ENCODE results near the gene CYBC1.

Gene CYBC1

DNA sequence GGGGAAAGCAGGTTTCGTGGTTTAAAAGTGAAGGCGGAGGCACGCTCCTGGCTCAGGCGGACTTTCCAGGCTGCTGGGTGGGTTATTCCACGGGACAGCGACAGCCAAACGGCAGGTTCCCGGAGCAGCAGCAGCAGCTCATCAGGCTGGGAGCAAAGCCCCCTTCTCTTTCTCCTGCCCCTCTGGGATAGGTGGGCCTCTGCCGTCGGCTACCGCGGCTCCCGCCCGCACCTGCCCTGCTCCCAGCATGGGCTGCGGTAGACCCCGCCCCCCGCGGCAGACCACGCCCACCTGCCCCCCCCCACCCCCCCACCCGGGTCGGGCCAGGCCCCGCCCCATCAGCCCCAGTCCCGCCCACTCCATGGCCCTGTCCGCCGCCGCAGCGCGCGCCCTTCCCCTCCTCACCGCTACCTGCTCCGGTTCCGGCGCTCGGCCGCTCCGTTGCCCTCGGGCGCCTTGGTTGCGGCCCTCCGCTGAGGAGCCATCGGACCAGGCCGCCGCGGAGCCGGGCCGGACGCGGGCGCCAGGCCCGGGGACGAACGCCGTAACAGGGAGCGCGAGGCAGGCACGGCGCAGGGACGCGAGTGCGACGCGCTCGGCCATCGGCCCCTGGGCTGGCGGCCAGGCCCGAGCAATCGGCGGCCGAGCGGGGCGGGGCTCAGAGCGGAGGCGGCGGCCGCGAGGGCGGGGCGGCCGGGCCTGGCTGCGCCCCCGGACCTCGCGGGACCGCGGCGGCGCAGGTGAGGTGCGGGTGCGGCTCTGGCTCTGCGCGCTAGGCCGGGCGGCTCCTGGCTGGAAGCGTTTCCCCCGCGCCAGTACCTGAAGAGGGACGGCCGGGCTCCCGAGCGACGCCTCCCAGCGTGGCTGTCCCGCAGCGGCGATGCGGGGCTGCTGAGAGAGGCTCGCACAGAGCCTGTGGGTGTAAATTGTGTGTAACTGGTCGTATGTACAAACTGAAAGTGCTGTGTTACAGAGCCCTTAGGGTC lies 32.3 kb downstream of the CYBC1 start, which contains the start of the genes HEXD and OGFOD3 (continued):
- no peak for TF ChIP-seq OVOL3 (tag by site-specific recombination; IDR thresholded peaks at IDR 0.05)
- TF ChIP-seq ZNF777 (tag by site-specific recombination; IDR thresholded peaks at IDR 0.05; ENCODE audit: borderline replicate concordance): no peak
- no peak for TF ChIP-seq ZEB2 (tag by site-specific recombination; IDR thresholded peaks at IDR 0.05)
- TF ChIP-seq ZNF335 (tag by site-specific recombination; conservative IDR thresholded peaks at IDR 0.05): peak; percentile 5
- no peak for TF ChIP-seq SP7 (tag by site-specific recombination; IDR thresholded peaks at IDR 0.05)
- TF ChIP-seq YY2 (tag by site-specific recombination; IDR thresholded peaks at IDR 0.05): peak; percentile 32; the same call in 1 of the 2 replicates
- TF ChIP-seq, protein P1, sequence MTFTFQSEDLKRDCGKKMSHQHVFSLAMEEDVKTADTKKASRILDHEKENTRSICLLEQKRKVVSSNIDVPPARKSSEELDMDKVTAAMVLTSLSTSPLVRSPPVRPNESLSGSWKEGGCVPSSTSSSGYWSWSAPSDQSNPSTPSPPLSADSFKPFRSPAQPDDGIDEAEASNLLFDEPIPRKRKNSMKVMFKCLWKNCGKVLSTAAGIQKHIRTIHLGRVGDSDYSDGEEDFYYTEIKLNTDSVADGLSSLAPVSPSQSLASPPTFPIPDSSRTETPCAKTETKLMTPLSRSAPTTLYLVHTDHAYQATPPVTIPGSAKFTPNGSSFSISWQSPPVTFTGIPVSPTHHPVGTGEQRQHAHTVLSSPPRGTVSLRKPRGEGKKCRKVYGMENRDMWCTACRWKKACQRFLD (tag by site-specific recombination; IDR thresholded peaks at IDR 0.05): no peak
- peak; percentile 10 for TF ChIP-seq ZNF510 (tag by site-specific recombination; IDR thresholded peaks at IDR 0.05; ENCODE audit: insufficient replicate concordance)
- TF ChIP-seq, protein P2, sequence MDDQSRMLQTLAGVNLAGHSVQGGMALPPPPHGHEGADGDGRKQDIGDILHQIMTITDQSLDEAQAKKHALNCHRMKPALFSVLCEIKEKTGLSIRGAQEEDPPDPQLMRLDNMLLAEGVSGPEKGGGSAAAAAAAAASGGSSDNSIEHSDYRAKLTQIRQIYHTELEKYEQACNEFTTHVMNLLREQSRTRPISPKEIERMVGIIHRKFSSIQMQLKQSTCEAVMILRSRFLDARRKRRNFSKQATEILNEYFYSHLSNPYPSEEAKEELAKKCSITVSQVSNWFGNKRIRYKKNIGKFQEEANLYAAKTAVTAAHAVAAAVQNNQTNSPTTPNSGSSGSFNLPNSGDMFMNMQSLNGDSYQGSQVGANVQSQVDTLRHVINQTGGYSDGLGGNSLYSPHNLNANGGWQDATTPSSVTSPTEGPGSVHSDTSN (CRISPR knock-in tag; IDR thresholded peaks at IDR 0.05): peak; percentile 95
- TF ChIP-seq ZSCAN30 (tag by site-specific recombination; IDR thresholded peaks at IDR 0.05): peak; percentile 92
- no peak for TF ChIP-seq ZNF354C (tag by site-specific recombination; IDR thresholded peaks at IDR 0.05; ENCODE audit: borderline replicate concordance, low read depth)

DNA sequence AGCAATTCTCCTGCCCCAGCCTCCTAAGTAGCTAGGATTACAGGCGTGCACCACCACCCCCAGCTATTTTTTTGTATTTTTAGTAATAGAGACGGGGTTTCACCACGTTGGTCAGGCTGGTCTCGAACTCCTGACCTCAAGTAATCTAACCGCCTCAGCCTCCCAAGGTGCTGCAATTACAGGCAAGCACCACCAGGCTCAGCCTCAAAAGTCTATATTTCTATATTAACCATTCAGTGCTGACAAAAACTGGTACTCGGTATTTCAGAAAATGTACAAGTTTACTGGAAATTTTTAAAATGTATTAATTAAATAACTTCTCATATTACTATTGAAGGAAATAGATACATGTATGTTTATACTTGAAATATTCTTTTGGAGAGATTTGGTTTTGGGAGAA lies 33.8 kb downstream of the CYBC1 start:
- Histone ChIP-seq H3K9me3 (ENCODE audit: control insufficient read depth, insufficient read depth, low read depth, low read length) (no peaks in the 10 kb centered on the region), H3K4me1 (ENCODE audit: control insufficient read depth, insufficient read depth, low read length) (peaks cover 12% of the 10 kb centered on the region), H3K27ac (ENCODE audit: extremely low read depth, low read depth, low read length) (no peak overlapping the region), H3K4me3 (ENCODE audit: low read depth, low read length) (no peak overlapping the region), H3K36me3 (ENCODE audit: control insufficient read depth in 2 of 2, insufficient read depth in 1 of 2, low read length in 2 of 2) (peaks cover 13 to 31% of the 10 kb centered on the region in 2 experiments)
- TF ChIP-seq ZNF670 (tag by site-specific recombination; IDR thresholded peaks at IDR 0.05; ENCODE audit: low read depth): no peak
- TF ChIP-seq GLI4 (tag by site-specific recombination; IDR thresholded peaks at IDR 0.05): no peak
- TF ChIP-seq ZNF544 (tag by site-specific recombination; IDR thresholded peaks at IDR 0.05): no peak
- no peak for TF ChIP-seq ZFP41 (tag by site-specific recombination; IDR thresholded peaks at IDR 0.05; ENCODE audit: borderline replicate concordance)
- TF ChIP-seq ZBTB20 (tag by site-specific recombination; IDR thresholded peaks at IDR 0.05): no peak
- TF ChIP-seq YY1 (tag by site-specific recombination; IDR thresholded peaks at IDR 0.05): no peak
- no peak for TF ChIP-seq KLF16 (tag by site-specific recombination; IDR thresholded peaks at IDR 0.05)
- TF ChIP-seq, protein P3, sequence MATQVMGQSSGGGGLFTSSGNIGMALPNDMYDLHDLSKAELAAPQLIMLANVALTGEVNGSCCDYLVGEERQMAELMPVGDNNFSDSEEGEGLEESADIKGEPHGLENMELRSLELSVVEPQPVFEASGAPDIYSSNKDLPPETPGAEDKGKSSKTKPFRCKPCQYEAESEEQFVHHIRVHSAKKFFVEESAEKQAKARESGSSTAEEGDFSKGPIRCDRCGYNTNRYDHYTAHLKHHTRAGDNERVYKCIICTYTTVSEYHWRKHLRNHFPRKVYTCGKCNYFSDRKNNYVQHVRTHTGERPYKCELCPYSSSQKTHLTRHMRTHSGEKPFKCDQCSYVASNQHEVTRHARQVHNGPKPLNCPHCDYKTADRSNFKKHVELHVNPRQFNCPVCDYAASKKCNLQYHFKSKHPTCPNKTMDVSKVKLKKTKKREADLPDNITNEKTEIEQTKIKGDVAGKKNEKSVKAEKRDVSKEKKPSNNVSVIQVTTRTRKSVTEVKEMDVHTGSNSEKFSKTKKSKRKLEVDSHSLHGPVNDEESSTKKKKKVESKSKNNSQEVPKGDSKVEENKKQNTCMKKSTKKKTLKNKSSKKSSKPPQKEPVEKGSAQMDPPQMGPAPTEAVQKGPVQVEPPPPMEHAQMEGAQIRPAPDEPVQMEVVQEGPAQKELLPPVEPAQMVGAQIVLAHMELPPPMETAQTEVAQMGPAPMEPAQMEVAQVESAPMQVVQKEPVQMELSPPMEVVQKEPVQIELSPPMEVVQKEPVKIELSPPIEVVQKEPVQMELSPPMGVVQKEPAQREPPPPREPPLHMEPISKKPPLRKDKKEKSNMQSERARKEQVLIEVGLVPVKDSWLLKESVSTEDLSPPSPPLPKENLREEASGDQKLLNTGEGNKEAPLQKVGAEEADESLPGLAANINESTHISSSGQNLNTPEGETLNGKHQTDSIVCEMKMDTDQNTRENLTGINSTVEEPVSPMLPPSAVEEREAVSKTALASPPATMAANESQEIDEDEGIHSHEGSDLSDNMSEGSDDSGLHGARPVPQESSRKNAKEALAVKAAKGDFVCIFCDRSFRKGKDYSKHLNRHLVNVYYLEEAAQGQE (tag by site-specific recombination; IDR thresholded peaks at IDR 0.05): no peak
- no peak for TF ChIP-seq ZFP37 (tag by site-specific recombination; IDR thresholded peaks at IDR 0.05)
- TF ChIP-seq ZNF473 (tag by site-specific recombination; IDR thresholded peaks at IDR 0.05): no peak
- ChIA-PET POLR2A (interaction anchor here (0.6 kb wide), 1 partner anchor 14 kb away, joined by 3 read pairs; no protein-coding TSS in a partner anchor), CTCF (interaction anchor here (0.6 to 2.0 kb wide), 9 partner anchors 9 to 181 kb away, joined by 3 to 9 read pairs (median 3); no protein-coding TSS in a partner anchor)
